ENCODE data around the gene CSNK1A1. TPM values are rescaled to one million over a fixed set of nuclear protein-coding genes. Genes with fewer than 3 reads are reported as not detected.

The CSNK1A1 gene
- total RNA-seq, 1 experiment from 2014 or later, result 263 TPM

GRCh38 chr5:149529463-149529862 lies 21.8 kb downstream of the CSNK1A1 start:
- Histone ChIP-seq H2AFZ (ENCODE audit: low read depth, low read length, poor library complexity, severe bottlenecking) (no peak overlapping the region), H3K36me3 (ENCODE audit: control insufficient read depth in 1 of 2, insufficient read depth in 2 of 2, low read length in 2 of 2) (0 out of 4 replicates have a peak, but pooled peaks cover 0 to 12% of the 10 kb centered on the region in 2 experiments), H3K79me2 (ENCODE audit: insufficient read depth, low read length) (peaks cover 100% of the 10 kb centered on the region), H3K4me2 (ENCODE audit: low read length) (no peak overlapping the region), H3K4me1 (ENCODE audit: control insufficient read depth in 1 of 2, insufficient read depth in 2 of 2, low read length in 2 of 2) (peaks cover 6 to 40% of the 10 kb centered on the region in 2 experiments), H3K27ac (ENCODE audit: low read depth, low read length) (no peak overlapping the region), H3K27me3 (ENCODE audit: insufficient read depth, low read length) (no peaks in the 10 kb centered on the region), H4K20me1 (ENCODE audit: insufficient read depth) (peaks cover 70% of the 10 kb centered on the region), H3K9ac (ENCODE audit: low read length) (no peak overlapping the region), H3K4me3 (replicated peaks in 1 of 2; ENCODE audit: low read depth in 1 of 2, low read length in 2 of 2) (no peak overlapping the region), H3K9me2 (ENCODE audit: insufficient read depth) (no peaks in the 10 kb centered on the region), H3K9me3 (ENCODE audit: control insufficient read depth in 1 of 2, insufficient read depth in 1 of 2, low read depth in 1 of 2, low read length in 2 of 2) (no peaks in the 10 kb centered on the region)
- no TSS peak for BruUV-seq (replicated peaks)
- no peak for TF ChIP-seq EZH2phosphoT487 (IDR thresholded peaks at IDR 0.05; ENCODE audit: borderline replicate concordance)
- no peak for TF ChIP-seq REST (IDR thresholded peaks at IDR 0.05; ENCODE audit: low read depth)
- TF ChIP-seq EGR1 (IDR thresholded peaks at IDR 0.05; ENCODE audit: low read depth), result no peak
- TF ChIP-seq ZNF274 (IDR thresholded peaks at IDR 0.05; ENCODE audit: low read depth, low read length), result no peak
- no peak for TF ChIP-seq CEBPB (IDR thresholded peaks at IDR 0.05; ENCODE audit: low read depth)
- no peak for TF ChIP-seq YY1 (IDR thresholded peaks at IDR 0.05; ENCODE audit: extremely low read depth, insufficient replicate concordance, low read depth, low read length)
- no peak for TF ChIP-seq ELF1 (IDR thresholded peaks at IDR 0.05; ENCODE audit: borderline replicate concordance, low read depth)
- TF ChIP-seq MAX (IDR thresholded peaks at IDR 0.05), result no peak
- no peak for TF ChIP-seq FOSL1 (IDR thresholded peaks at IDR 0.05; ENCODE audit: low read depth)
- no peak for TF ChIP-seq CTCF (IDR thresholded peaks at IDR 0.05 in 2 of 3, conservative IDR thresholded peaks at IDR 0.05 in 1 of 3; ENCODE audit: borderline replicate concordance in 1 of 3, insufficient read depth in 1 of 3, low read depth in 2 of 3, low read length in 2 of 3)
- no peak for TF ChIP-seq SIN3A (IDR thresholded peaks at IDR 0.05; ENCODE audit: low read depth)
- TF ChIP-seq ATF3 (IDR thresholded peaks at IDR 0.05), result no peak
- TF ChIP-seq SRF (IDR thresholded peaks at IDR 0.05; ENCODE audit: low read depth), result no peak
- no peak for TF ChIP-seq EZH2 (IDR thresholded peaks at IDR 0.05)
- no peak for TF ChIP-seq POLR2AphosphoS5 (IDR thresholded peaks at IDR 0.05; ENCODE audit: low read depth, low read length)
- no peak for TF ChIP-seq RAD21 (IDR thresholded peaks at IDR 0.05; ENCODE audit: low read depth)
- TF ChIP-seq ZFX (IDR thresholded peaks at IDR 0.05), result no peak
- TF ChIP-seq POLR2A (IDR thresholded peaks at IDR 0.05; ENCODE audit: borderline replicate concordance, extremely low read depth, insufficient read depth, insufficient read length), result no peak
- TF ChIP-seq JUND (IDR thresholded peaks at IDR 0.05), result no peak
- ChIA-PET CTCF (no interaction called here), RAD21 (ENCODE audit: low non-redundant PET in 1 of 2, low total read pairs in 2 of 2, uncharacterized antibody in 2 of 2, unreplicated experiment in 2 of 2) (no interaction called here), POLR2A (no interaction called here)
- ATAC-seq (no peak), DNase-seq (ENCODE audit: low read depth, low spot score) (no peak)
- intact Hi-C loops (cut with micrococcal nuclease), result no loop called here
